KBM-7 (cell line): ENCODE results near the gene ADRB2.

ENCODE experiments used
- DNase-seq: peaks from one replicate; pipeline ENCODE4 v3.0.0-alpha.2; 2015
- in situ Hi-C: fragments of 300-500 bp; cut with MboI; formaldehyde crosslinking; loops from 2 replicates; pipeline ENCODE4 v1.14.3; 2020; ENCODE audit warnings: low sequenced_read_pairs, low pct_unique_long_range_greater_than_20kb, mixed read lengths

The ADRB2 gene

GRCh38 chr5:148828511-148829247 is 2.3 kb downstream of the ADRB2 start:
- in situ Hi-C loops = no loop called here

DNA sequence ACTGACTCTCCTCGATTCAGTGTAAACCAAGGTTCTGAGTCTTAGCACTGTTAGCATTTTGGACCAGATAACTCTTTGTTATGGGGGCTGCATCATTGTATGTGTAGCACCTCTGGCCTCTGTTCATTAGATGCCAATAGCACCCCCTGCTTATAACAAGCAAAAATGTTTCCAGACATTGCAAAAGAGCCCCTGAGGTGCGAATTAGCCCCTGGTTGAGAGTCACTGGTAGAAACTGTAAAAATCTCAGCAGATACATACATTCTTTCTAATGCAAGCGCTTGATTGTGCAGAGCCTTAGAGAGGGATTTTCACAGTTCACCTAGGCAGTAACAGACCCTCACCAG is 2.8 kb downstream of the ADRB2 start:
- in situ Hi-C loops = no loop called here
- DNase-seq = no peak

More at GRCh38 chr5:148828511-148829247, 2.3 kb downstream of the ADRB2 start:
- DNase-seq = no peak

- no peak for DNase-seq
- in situ Hi-C loops = no loop called here
These were observed 3.3 kb downstream of the ADRB2 start for GRCh38 chr5:148829734-148830133.

GRCh38 chr5:148830211-148830610 is 3.8 kb downstream of the ADRB2 start:
- no peak for DNase-seq
- in situ Hi-C loops = no loop called here

GRCh38 chr5:148831590-148832565 is 5.5 kb downstream of the ADRB2 start:
- in situ Hi-C loops = no loop called here
- DNase-seq = no peak

- no peak for DNase-seq
- in situ Hi-C loops = no loop called here
These were observed 6.7 kb downstream of the ADRB2 start for GRCh38 chr5:148833122-148833521.

- in situ Hi-C loops = no loop called here
- DNase-seq = no peak
These were observed 7.5 kb downstream of the ADRB2 start for GRCh38 chr5:148833925-148834324.

- in situ Hi-C loops = no loop called here
- DNase-seq = no peak
These were observed 8.3 kb downstream of the ADRB2 start for GRCh38 chr5:148834689-148835088.

- in situ Hi-C loops = no loop called here
These were observed 10.2 kb downstream of the ADRB2 start for GRCh38 chr5:148836272-148837250.

DNA sequence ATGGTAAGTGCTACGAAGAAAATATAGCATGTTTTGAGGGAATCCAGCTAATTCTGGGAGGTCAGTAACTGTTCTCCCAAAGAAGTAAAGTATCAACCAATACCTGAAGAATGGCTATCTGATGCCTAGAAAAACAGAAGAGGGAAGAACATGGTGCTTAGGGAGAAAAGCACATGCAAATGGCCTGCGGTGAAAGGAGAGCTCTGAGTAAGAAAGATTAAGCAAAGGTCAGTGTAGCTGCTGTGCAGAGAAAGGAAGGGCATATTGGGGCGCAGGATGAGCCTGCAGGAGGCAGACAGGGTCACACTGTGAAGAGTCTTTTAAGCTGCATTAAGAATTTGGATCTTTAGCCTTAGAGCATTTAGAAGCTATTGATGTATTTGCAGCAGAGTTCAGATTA is 11.0 kb downstream of the ADRB2 start:
- no peak for DNase-seq
- in situ Hi-C loops = no loop called here

More at GRCh38 chr5:148836272-148837250, 10.2 kb downstream of the ADRB2 start:
- DNase-seq = no peak

DNA sequence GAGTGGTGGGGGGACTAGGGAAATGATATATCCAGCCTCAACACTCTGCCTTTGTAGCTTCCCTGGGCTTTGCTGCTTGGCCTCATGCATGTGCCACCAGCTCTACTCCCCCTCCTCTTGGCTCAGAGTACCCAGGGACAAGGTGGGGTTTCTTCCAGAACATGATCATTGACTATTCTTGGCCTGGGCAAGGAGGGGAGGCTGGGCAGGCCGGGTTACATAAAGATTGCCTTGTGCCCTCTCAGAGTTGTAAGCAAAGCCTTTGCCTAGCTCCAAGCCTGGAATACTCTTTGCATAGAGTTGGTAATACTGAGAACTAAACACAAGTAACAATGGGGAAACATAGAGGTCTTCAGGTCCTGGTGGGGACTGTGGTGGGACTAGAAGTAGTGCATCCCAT is 11.9 kb downstream of the ADRB2 start:
- no peak for DNase-seq
- in situ Hi-C loops = no loop called here

DNA sequence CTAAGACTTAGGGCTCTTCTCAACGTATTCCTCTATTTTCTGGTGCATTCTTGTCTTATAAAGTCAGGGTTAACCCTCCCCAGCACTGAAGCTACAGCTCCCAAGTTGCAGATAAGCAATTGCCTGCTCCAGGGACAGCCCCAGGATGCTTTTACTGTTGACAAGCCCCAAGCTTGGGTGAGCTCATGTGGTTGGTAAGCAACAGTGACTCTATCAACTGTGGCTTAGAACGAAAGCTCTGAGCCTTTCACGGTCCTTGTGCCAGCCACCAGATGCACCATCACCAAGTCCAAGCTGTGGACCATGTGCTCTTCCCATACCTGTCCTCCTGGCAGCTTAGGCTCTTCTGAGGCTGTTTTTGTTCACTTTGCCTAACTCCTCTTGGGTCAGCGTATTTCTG is 13.5 kb downstream of the ADRB2 start:
- in situ Hi-C loops = no loop called here
- no peak for DNase-seq

DNA sequence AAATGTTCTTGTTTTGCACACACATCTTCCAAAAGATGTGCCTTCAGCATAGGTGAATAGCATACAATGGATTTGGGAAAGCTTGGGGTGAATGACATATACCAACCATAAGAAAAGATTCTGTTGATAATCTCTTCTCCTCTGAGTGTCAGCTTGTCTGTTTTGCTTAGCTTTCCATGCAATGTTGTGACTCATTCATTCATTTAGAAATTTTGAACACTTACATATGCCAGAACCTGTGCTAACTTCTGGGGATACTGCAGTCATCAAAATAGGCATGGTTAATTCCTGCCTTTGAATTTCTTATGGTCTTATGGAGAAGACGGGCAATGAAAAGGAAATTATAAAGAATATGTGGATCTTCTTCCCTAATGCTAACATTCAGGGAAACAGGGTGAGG is 14.1 kb downstream of the ADRB2 start:
- in situ Hi-C loops = no loop called here
- no peak for DNase-seq

GRCh38 chr5:148841519-148841918 is 15.1 kb downstream of the ADRB2 start:
- in situ Hi-C loops = no loop called here
- DNase-seq = no peak

- no peak for DNase-seq
- in situ Hi-C loops = no loop called here
These were observed 15.8 kb downstream of the ADRB2 start for GRCh38 chr5:148842161-148842560.

- no peak for DNase-seq
- in situ Hi-C loops = no loop called here
These were observed 17.3 kb downstream of the ADRB2 start for GRCh38 chr5:148843510-148844318.

DNA sequence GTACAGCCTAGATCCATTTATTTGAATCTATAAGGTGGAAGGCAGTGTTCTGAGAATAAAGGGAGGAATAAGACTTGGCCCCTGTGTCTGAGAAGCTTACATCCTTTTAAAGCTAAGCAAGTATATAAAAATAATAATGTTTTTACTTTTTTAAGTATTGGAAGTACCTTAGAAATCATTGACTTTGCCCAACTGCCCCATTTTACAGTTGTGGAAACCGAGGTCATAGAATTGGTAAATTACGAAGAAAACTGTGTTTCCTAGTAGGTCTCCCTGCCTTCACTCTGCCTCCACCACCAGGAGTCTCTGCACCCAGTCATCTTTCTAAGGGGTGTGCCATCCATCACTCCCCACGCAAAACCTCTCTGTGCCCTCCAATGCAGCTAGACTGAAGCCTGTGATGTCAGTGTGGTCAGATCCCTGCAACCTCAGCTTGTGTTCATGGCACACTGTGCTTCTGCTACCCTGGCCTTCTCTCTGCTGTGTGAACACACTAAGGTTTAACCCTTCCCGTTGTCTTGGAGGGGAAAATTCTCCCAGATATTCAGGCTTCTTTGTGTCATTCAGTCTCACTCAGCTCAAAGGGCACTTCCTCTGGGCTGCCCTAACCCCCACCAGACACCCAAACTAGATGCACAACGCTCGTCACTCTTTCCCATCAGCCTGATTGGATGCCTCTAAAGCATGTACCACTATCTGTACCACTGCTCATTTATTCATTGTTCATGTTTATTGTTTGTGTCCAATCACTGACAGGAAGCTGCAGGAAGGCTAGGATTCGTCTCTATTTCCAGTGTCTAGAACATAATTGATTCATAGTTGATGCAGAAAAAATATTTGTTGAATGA is 18.2 kb downstream of the ADRB2 start:
- in situ Hi-C loops = no loop called here
- no peak for DNase-seq

DNA sequence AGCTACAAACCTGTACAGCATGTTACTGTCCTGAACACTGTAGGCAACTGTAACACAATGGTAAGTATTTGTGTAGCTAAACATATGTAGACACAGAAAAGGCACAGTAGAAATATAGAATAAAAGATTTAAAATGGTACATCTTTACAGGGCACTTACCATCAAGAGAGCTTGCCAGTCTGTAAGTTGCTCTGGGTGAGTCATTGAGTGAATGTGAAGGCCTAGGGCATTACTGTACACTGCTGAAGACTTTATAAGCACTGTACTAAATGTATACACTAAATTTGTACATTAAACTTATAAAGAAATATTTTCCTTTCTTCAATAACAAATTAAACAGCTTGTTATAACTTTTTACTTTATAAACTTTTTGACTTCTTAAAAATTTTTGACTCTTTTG is 20.5 kb downstream of the ADRB2 start:
- no peak for DNase-seq
- in situ Hi-C loops = no loop called here
